HCT116 (cell line): Measurements from ENCODE around the gene IRX2. TPM values are rescaled to one million over a fixed set of nuclear protein-coding genes. Genes with fewer than 3 reads are reported as not detected.

Experiments used
- ATAC-seq: fragments of 200-7000 bp; cut with Tn5 transposase; 2 replicates; pipeline ENCODE4 v1.9.1; 2020; ENCODE audit warnings: mild to moderate bottlenecking, moderate library complexity
- BruUV-seq: library from RNA; stranded (reverse); fragments of 400-500 nt; replicated peaks from 2 replicates; lab custom pipeline; 2021; lab: Mats Ljungman, UMichigan
- CTCF ChIA-PET: fragments of 300-600 bp; sonication (Branson Sonifier 250); formaldehyde crosslinking; loops from one replicate; lab custom pipeline; 2021; ENCODE audit warnings: antibody characterized with exemption; lab: Charles Lee
- POLR2A ChIA-PET: fragments of 300-600, 350-600 bp; sonication (Branson Sonifier 250); formaldehyde crosslinking; loops from one replicate; lab custom pipeline; 2021; ENCODE audit warnings: antibody characterized with exemption; lab: Charles Lee
- RAD21 ChIA-PET, 2 experiments: fragments of 300-600 bp; sonication (Branson Sonifier 250); formaldehyde crosslinking; loops; one replicate each; lab custom pipeline; 2023; ENCODE audit warnings: low total read pairs in 2 of 2; ENCODE audit not compliant: uncharacterized antibody in 2 of 2, unreplicated experiment in 2 of 2, low non-redundant PET in 1 of 2; lab: Charles Lee
- DNase-seq: peaks from one replicate; pipeline ENCODE4 v3.0.0-alpha.2; 2010; ENCODE audit warnings: low read depth, low spot score
- H2AFZ ChIP-seq: fragments of 200-600 bp; shearing (Covaris generic), sonication (generic); 2 replicates; pipeline ENCODE4 v1.6.1; 2017; ENCODE audit warnings: low read depth, mixed run types, mixed read lengths, antibody characterized with exemption, low read length; ENCODE audit not compliant: poor library complexity, severe bottlenecking
- H3K27ac ChIP-seq: 2 replicates; pipeline ENCODE4 v1.5.1; 2012; ENCODE audit warnings: low read depth, low read length
- H3K27me3 ChIP-seq: fragments of 200-600 bp; sonication (generic); 2 replicates; pipeline ENCODE4 v1.6.1; 2016; ENCODE audit warnings: mixed run types, low read length, mixed read lengths; ENCODE audit not compliant: insufficient read depth
- H3K36me3 ChIP-seq, 2 experiments: fragments of 200-500 bp in 1 of 2; fragments of 200-600 bp in 1 of 2; sonication (Bioruptor generic) in 1 of 2; sonication (generic) in 1 of 2; 2 replicates each; pipeline versions ENCODE4 v1.5.1 to v1.6.1; 2014 to 2016; ENCODE audit warnings: low read length in 2 of 2, inconsistent platforms in 1 of 2, mixed read lengths in 1 of 2, mixed run types in 1 of 2; ENCODE audit not compliant: insufficient read depth in 2 of 2, control insufficient read depth in 1 of 2
- H3K4me1 ChIP-seq, 2 experiments: fragments of 200-600 bp in 1 of 2; sonication (generic) in 1 of 2; 2 replicates each; pipeline versions ENCODE4 v1.5.1 to v1.6.1; 2012 to 2017; ENCODE audit warnings: low read length in 2 of 2, inconsistent platforms in 1 of 2, mild to moderate bottlenecking in 1 of 2, mixed read lengths in 1 of 2, mixed run types in 1 of 2, moderate library complexity in 1 of 2; ENCODE audit not compliant: insufficient read depth in 2 of 2, control insufficient read depth in 1 of 2
- H3K4me2 ChIP-seq: fragments of 200-600 bp; sonication (generic); 2 replicates; pipeline ENCODE4 v1.6.1; 2017; ENCODE audit warnings: mixed run types, low read length, mixed read lengths
- H3K4me3 ChIP-seq, 2 experiments: fragments of 200-600 bp in 1 of 2; sonication (generic) in 1 of 2; replicated peaks in 1 of 2; 2 replicates each; pipeline ENCODE4 v1.5.1; 2011 to 2016; ENCODE audit warnings: low read length in 2 of 2, control low read depth in 1 of 2, low read depth in 1 of 2, mild to moderate bottlenecking in 1 of 2, mixed read lengths in 1 of 2, mixed run types in 1 of 2
- H3K79me2 ChIP-seq: fragments of 200-600 bp; sonication (generic); 2 replicates; pipeline ENCODE4 v1.6.1; 2017; ENCODE audit warnings: mild to moderate bottlenecking, mixed run types, low read length, moderate library complexity, mixed read lengths; ENCODE audit not compliant: insufficient read depth
- H3K9ac ChIP-seq: fragments of 200-600 bp; sonication (generic); 2 replicates; pipeline ENCODE4 v1.6.1; 2016; ENCODE audit warnings: low read length, mixed read lengths
- H3K9me2 ChIP-seq: fragments of 200-600 bp; sonication (generic), shearing (Covaris generic); 2 replicates; pipeline ENCODE4 v1.6.1; 2017; ENCODE audit warnings: mixed run types, mild to moderate bottlenecking, moderate library complexity; ENCODE audit not compliant: insufficient read depth
- H3K9me3 ChIP-seq, 2 experiments: fragments of 200-500 bp in 1 of 2; fragments of 200-600 bp in 1 of 2; sonication (Bioruptor generic) in 1 of 2; sonication (generic) in 1 of 2; 2 replicates each; pipeline ENCODE4 v1.6.1; 2014 to 2017; ENCODE audit warnings: low read length in 2 of 2, mixed read lengths in 2 of 2, inconsistent platforms in 1 of 2, low read depth in 1 of 2, mild to moderate bottlenecking in 1 of 2, mixed run types in 1 of 2, moderate library complexity in 1 of 2; ENCODE audit not compliant: control insufficient read depth in 1 of 2, insufficient read depth in 1 of 2
- H4K20me1 ChIP-seq: fragments of 200-600 bp; sonication (generic), shearing (Covaris generic); 2 replicates; pipeline ENCODE4 v1.6.1; 2017; ENCODE audit warnings: mixed run types, mild to moderate bottlenecking, moderate library complexity; ENCODE audit not compliant: insufficient read depth
- CEBPB ChIP-seq: IDR thresholded peaks from 2 replicates; pipeline ENCODE4 v1.6.1; 2012; ENCODE audit warnings: low read depth
- ELF1 ChIP-seq: IDR thresholded peaks from 2 replicates; pipeline ENCODE4 v1.6.1; 2012; ENCODE audit warnings: low read depth, borderline replicate concordance
- EZH2phosphoT487 ChIP-seq: fragments of 200-600 bp; IDR thresholded peaks from 2 replicates; pipeline ENCODE4 v1.6.1; 2018; ENCODE audit warnings: antibody characterized with exemption, borderline replicate concordance
- FOSL1 ChIP-seq: IDR thresholded peaks from 2 replicates; pipeline ENCODE4 v1.6.1; 2012; ENCODE audit warnings: low read depth
- POLR2A ChIP-seq: IDR thresholded peaks from 2 replicates; pipeline ENCODE4 v1.7.0; 2011; ENCODE audit warnings: borderline replicate concordance; ENCODE audit not compliant: insufficient read depth, insufficient read length; ENCODE audit errors: extremely low read depth
- RAD21 ChIP-seq: IDR thresholded peaks from 2 replicates; pipeline ENCODE4 v1.6.1; 2012; ENCODE audit warnings: low read depth, mild to moderate bottlenecking
- intact Hi-C: fragments of 100-400 bp; cut with micrococcal nuclease; formaldehyde crosslinking; loops from 2 replicates; pipeline ENCODE4 v1.10.0; 2022
- total RNA-seq: library from RNA; stranded (reverse); gene quantifications from one replicate; pipeline ENCODE4 v1.2.1, GENCODE V29; 2021; ENCODE audit not compliant: unreplicated experiment
- TF ChIP-seq, protein P1 (sequence below), 3 experiments: fragments of 200-600 bp in 1 of 3; sonication (generic) in 1 of 3; IDR thresholded peaks in 2 of 3; conservative IDR thresholded peaks in 1 of 3; 2 replicates each; pipeline ENCODE4 v1.5.1; 2012 to 2017; ENCODE audit warnings: low read depth in 2 of 3, low read length in 2 of 3, antibody characterized with exemption in 1 of 3, borderline replicate concordance in 1 of 3, control low read depth in 1 of 3, mild to moderate bottlenecking in 1 of 3, mixed read lengths in 1 of 3, mixed run types in 1 of 3, moderate library complexity in 1 of 3; ENCODE audit not compliant: insufficient read depth in 1 of 3
- TF ChIP-seq, protein P2 (sequence below): IDR thresholded peaks from 2 replicates; pipeline ENCODE4 v1.6.1; 2011; ENCODE audit warnings: mild to moderate bottlenecking, low read length, moderate library complexity; ENCODE audit not compliant: insufficient replicate concordance; ENCODE audit errors: extremely low read depth
- TF ChIP-seq, protein P3 (sequence below): IDR thresholded peaks from 2 replicates; pipeline ENCODE4 v1.6.1; 2012
- TF ChIP-seq, protein P4 (sequence below): IDR thresholded peaks from 2 replicates; pipeline ENCODE4 v1.6.1; 2012
- TF ChIP-seq, protein P5 (sequence below): IDR thresholded peaks from 2 replicates; pipeline ENCODE4 v1.6.1; 2012; ENCODE audit warnings: low read depth

Gene IRX2
- total RNA-seq, 1 experiment from 2014 or later: not detected

DNA sequence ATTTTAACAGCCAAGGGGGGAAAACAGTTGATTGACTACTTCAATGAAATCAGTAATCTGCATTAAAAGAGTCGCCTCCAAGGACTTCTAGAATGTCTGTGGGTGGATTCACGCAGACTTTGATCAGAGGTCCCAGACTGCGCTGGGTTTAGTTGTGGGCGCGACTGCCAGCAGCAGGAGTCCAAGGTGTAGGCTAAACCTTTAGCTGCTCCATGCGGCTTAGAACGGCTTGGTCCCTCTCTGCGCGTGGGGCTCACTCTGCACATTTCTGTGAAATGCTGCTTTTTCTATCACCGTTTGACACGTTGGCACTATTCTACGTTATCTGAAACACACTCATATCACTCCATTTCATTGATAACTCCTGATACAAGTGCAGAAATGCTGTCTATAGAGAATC is 48.6 kb upstream of the IRX2 start (continued):
- TF ChIP-seq, protein P1, sequence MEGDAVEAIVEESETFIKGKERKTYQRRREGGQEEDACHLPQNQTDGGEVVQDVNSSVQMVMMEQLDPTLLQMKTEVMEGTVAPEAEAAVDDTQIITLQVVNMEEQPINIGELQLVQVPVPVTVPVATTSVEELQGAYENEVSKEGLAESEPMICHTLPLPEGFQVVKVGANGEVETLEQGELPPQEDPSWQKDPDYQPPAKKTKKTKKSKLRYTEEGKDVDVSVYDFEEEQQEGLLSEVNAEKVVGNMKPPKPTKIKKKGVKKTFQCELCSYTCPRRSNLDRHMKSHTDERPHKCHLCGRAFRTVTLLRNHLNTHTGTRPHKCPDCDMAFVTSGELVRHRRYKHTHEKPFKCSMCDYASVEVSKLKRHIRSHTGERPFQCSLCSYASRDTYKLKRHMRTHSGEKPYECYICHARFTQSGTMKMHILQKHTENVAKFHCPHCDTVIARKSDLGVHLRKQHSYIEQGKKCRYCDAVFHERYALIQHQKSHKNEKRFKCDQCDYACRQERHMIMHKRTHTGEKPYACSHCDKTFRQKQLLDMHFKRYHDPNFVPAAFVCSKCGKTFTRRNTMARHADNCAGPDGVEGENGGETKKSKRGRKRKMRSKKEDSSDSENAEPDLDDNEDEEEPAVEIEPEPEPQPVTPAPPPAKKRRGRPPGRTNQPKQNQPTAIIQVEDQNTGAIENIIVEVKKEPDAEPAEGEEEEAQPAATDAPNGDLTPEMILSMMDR (IDR thresholded peaks at IDR 0.05 in 2 of 3, conservative IDR thresholded peaks at IDR 0.05 in 1 of 3; ENCODE audit: borderline replicate concordance in 1 of 3, insufficient read depth in 1 of 3, low read depth in 2 of 3, low read length in 2 of 3): no peak
- TF ChIP-seq CEBPB (no peak), RAD21 (no peak), EZH2phosphoT487 (no peak), FOSL1 (no peak)
- TF ChIP-seq, protein P2, sequence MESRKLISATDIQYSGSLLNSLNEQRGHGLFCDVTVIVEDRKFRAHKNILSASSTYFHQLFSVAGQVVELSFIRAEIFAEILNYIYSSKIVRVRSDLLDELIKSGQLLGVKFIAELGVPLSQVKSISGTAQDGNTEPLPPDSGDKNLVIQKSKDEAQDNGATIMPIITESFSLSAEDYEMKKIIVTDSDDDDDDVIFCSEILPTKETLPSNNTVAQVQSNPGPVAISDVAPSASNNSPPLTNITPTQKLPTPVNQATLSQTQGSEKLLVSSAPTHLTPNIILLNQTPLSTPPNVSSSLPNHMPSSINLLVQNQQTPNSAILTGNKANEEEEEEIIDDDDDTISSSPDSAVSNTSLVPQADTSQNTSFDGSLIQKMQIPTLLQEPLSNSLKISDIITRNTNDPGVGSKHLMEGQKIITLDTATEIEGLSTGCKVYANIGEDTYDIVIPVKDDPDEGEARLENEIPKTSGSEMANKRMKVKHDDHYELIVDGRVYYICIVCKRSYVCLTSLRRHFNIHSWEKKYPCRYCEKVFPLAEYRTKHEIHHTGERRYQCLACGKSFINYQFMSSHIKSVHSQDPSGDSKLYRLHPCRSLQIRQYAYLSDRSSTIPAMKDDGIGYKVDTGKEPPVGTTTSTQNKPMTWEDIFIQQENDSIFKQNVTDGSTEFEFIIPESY: no peak
- TF ChIP-seq, protein P3, sequence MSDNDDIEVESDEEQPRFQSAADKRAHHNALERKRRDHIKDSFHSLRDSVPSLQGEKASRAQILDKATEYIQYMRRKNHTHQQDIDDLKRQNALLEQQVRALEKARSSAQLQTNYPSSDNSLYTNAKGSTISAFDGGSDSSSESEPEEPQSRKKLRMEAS: no peak
- TF ChIP-seq, protein P4, sequence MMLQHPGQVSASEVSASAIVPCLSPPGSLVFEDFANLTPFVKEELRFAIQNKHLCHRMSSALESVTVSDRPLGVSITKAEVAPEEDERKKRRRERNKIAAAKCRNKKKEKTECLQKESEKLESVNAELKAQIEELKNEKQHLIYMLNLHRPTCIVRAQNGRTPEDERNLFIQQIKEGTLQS: no peak

DNA sequence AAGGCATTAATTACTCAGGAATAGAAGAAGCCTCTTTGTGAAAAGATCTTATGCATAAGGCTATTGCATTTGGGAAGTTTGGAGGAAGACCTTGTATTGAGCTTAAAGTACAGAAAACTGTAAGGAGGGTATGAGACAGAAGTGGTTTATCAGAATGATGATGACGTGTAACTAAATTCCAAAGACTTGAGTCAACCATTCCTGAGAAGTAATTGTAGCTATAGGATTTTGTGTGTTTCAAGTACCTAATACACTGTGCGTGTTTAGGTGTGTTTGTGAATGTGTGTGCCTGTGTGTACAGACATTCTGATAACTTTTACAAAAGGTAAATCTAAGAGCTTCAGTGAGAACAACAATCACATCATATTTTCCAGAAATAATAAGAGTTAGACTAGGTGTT is 46.5 kb upstream of the IRX2 start:
- Histone ChIP-seq H4K20me1 (no peaks in the 10 kb centered on the region), H3K27ac (no peak overlapping the region), H3K79me2 (no peaks in the 10 kb centered on the region), H3K4me2 (no peak overlapping the region), H3K4me3 (no peak overlapping the region), H2AFZ (no peak overlapping the region), H3K27me3 (no peaks in the 10 kb centered on the region), H3K9ac (no peak overlapping the region), H3K4me1 (no peaks in the 10 kb centered on the region), H3K9me3 (peaks cover 3 to 14% of the 10 kb centered on the region in 2 experiments; a peak in 2 of 4 replicates), H3K36me3 (no peaks in the 10 kb centered on the region), H3K9me2 (no peaks in the 10 kb centered on the region)
- DNase-seq (no peak), ATAC-seq (no peak)
- CTCF ChIA-PET: no interaction called here
- intact Hi-C loops: no loop called here
- POLR2A ChIA-PET: no interaction called here
- RAD21 ChIA-PET: no interaction called here
- no TSS peak for BruUV-seq
- TF ChIP-seq POLR2A (no peak), ELF1 (no peak)
- TF ChIP-seq, protein P2: no peak
- TF ChIP-seq, protein P5, sequence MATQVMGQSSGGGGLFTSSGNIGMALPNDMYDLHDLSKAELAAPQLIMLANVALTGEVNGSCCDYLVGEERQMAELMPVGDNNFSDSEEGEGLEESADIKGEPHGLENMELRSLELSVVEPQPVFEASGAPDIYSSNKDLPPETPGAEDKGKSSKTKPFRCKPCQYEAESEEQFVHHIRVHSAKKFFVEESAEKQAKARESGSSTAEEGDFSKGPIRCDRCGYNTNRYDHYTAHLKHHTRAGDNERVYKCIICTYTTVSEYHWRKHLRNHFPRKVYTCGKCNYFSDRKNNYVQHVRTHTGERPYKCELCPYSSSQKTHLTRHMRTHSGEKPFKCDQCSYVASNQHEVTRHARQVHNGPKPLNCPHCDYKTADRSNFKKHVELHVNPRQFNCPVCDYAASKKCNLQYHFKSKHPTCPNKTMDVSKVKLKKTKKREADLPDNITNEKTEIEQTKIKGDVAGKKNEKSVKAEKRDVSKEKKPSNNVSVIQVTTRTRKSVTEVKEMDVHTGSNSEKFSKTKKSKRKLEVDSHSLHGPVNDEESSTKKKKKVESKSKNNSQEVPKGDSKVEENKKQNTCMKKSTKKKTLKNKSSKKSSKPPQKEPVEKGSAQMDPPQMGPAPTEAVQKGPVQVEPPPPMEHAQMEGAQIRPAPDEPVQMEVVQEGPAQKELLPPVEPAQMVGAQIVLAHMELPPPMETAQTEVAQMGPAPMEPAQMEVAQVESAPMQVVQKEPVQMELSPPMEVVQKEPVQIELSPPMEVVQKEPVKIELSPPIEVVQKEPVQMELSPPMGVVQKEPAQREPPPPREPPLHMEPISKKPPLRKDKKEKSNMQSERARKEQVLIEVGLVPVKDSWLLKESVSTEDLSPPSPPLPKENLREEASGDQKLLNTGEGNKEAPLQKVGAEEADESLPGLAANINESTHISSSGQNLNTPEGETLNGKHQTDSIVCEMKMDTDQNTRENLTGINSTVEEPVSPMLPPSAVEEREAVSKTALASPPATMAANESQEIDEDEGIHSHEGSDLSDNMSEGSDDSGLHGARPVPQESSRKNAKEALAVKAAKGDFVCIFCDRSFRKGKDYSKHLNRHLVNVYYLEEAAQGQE: no peak
- TF ChIP-seq, protein P1 (IDR thresholded peaks at IDR 0.05 in 2 of 3, conservative IDR thresholded peaks at IDR 0.05 in 1 of 3; ENCODE audit: borderline replicate concordance in 1 of 3, insufficient read depth in 1 of 3, low read depth in 2 of 3, low read length in 2 of 3): no peak
